Uterus (tissue), 4 donors: ENCODE measurements around the gene LRRK2. TPM values are rescaled to one million over a fixed set of nuclear protein-coding genes. Genes with fewer than 3 reads are reported as not detected.

Source experiments
- DNase-seq, 2 donors: peaks; one replicate each; pipeline ENCODE4 v3.0.0-alpha.2; 2019 to 2020
- H3K27ac ChIP-seq, 2 donors: fragments of 200-600 bp; sonication (generic); 1 replicate in 1 of 2; 2 replicates in 1 of 2; pipeline ENCODE4 v1.5.1; 2016 to 2018
- H3K27me3 ChIP-seq, 2 donors: fragments of 200-600 bp; sonication (generic); one replicate each; pipeline ENCODE4 v1.5.1; 2018 to 2019; ENCODE audit warnings: control low read depth in 1 of 2
- H3K36me3 ChIP-seq, 2 donors: fragments of 200-600 bp; sonication (generic); one replicate each; pipeline ENCODE4 v1.5.1; 2019; ENCODE audit warnings: control low read depth in 1 of 2
- H3K4me1 ChIP-seq, 2 donors: fragments of 200-600 bp; sonication (generic); one replicate each; pipeline ENCODE4 v1.5.1; 2018 to 2019; ENCODE audit warnings: control low read depth in 1 of 2
- H3K4me3 ChIP-seq, 2 donors: fragments of 200-600 bp; sonication (generic); 1 replicate in 1 of 2; 2 replicates in 1 of 2; pipeline ENCODE4 v1.5.1; 2018 to 2019; ENCODE audit warnings: mild to moderate bottlenecking in 1 of 2
- H3K9me3 ChIP-seq, 2 donors: fragments of 200-600 bp; sonication (generic); one replicate each; pipeline ENCODE4 v1.5.1; 2019; ENCODE audit warnings: control low read depth in 1 of 2
- POLR2A ChIP-seq, 2 donors: fragments of 450-650 bp; IDR thresholded peaks; one replicate each; pipeline ENCODE4 v1.6.1; 2016; ENCODE audit warnings: antibody characterized with exemption in 2 of 2, mild to moderate bottlenecking in 1 of 2, moderate library complexity in 1 of 2
- intact Hi-C: fragments of 100-400 bp; cut with DNase I; formaldehyde crosslinking; loops from one replicate; pipeline ENCODE4 v1.15.1; 2023; ENCODE audit warnings: low total_unique reads
- total RNA-seq, 4 donors: library from RNA; depleted of rRNA in 3 of 4; stranded (reverse); fragments of >200 nt in 3 of 4; gene quantifications; one replicate each; pipeline versions ENCODE4 v1.1.0 to v1.2.4, GENCODE V29; 2014 to 2023
- TF ChIP-seq, protein P1 (sequence below), 4 experiments: fragments of 200-600 bp in 2 of 4; fragments of 450-650 bp in 2 of 4; sonication (generic) in 2 of 4; IDR thresholded peaks; one replicate each; pipeline ENCODE4 v1.5.1; 2016 to 2019; ENCODE audit warnings: antibody characterized with exemption in 4 of 4, mild to moderate bottlenecking in 2 of 4, moderate library complexity in 1 of 4
- donor health status: DM: yes; HTN: yes; CAD: no.

The LRRK2 gene
- total RNA-seq, 4 donors from 2014 or later: 17.1 to 40.0 (median 28.6) TPM

DNA sequence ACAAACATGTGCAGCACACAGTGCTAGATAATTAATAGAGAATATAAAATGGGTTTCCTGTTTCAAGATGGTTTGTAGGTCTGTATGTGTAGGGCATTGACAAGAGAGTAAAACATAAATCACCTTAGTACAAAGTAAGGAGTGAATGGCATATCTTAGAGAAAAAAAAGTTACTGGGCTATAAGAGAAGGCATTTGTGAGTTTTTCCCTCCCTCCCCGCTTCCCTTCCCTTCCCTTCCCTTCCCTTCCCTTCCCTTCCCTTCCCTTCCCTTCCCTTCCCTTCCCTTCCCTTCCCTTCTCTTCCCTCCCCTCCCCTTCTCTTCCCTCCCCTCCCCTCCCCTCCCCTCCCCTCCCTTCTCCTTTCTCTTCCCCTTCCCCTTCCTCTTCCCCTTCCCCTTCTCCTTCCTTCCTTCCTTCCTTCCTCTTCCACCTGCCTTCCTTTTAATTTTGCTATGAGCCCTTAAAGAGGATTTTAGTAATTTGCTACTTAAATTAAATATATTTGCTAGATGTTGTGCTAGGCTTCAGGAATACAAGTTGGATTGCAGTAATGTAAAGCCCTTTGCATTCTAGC, 57.1 kb downstream of the LRRK2 start:
- H3K36me3 ChIP-seq: no peaks in the 10 kb centered on the region
- no peak for TF ChIP-seq POLR2A (IDR thresholded peaks at IDR 0.05)
- TF ChIP-seq, protein P1, sequence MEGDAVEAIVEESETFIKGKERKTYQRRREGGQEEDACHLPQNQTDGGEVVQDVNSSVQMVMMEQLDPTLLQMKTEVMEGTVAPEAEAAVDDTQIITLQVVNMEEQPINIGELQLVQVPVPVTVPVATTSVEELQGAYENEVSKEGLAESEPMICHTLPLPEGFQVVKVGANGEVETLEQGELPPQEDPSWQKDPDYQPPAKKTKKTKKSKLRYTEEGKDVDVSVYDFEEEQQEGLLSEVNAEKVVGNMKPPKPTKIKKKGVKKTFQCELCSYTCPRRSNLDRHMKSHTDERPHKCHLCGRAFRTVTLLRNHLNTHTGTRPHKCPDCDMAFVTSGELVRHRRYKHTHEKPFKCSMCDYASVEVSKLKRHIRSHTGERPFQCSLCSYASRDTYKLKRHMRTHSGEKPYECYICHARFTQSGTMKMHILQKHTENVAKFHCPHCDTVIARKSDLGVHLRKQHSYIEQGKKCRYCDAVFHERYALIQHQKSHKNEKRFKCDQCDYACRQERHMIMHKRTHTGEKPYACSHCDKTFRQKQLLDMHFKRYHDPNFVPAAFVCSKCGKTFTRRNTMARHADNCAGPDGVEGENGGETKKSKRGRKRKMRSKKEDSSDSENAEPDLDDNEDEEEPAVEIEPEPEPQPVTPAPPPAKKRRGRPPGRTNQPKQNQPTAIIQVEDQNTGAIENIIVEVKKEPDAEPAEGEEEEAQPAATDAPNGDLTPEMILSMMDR (IDR thresholded peaks at IDR 0.05): no peak

DNA sequence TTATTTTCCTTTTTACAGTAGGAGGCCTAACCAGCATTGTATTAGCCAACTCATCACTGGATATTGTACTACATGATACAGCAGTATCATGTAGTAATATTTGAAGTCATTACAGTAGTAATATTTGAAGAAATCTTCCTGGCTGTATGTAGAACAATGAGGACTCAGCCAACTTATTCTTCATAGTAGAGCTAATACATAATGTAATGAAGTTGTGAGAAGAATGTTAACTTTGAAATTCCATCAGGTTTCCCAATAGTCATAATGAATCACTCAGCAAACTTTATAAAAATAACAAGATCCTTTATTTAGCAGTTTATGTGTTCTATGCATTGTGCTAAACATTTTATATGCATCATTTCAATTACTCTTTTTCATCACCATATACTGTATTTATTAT, 61.8 kb downstream of the LRRK2 start:
- Histone ChIP-seq H3K36me3 (peaks cover 0 to 3% of the 10 kb centered on the region in 2 donors), H3K27ac (no peak overlapping the region), H3K4me1 (no peaks in the 10 kb centered on the region), H3K27me3 (no peaks in the 10 kb centered on the region), H3K9me3 (peaks cover 0 to 10% of the 10 kb centered on the region in 2 donors), H3K4me3 (no peak overlapping the region)
- TF ChIP-seq, protein P1 (IDR thresholded peaks at IDR 0.05): no peak
- no peak for TF ChIP-seq POLR2A (IDR thresholded peaks at IDR 0.05)
- DNase-seq: no peak
- intact Hi-C loops: no loop called here

More for the DNA sequence above, 57.1 kb downstream of the LRRK2 start:
- intact Hi-C loops: no loop called here
- H3K27ac ChIP-seq: no peak overlapping the region
- no peak for DNase-seq
- H3K4me1 ChIP-seq: no peaks in the 10 kb centered on the region
- H3K27me3 ChIP-seq: no peaks in the 10 kb centered on the region
- no peaks in the 10 kb centered on the region for H3K9me3 ChIP-seq
- H3K4me3 ChIP-seq: no peak overlapping the region

DNA sequence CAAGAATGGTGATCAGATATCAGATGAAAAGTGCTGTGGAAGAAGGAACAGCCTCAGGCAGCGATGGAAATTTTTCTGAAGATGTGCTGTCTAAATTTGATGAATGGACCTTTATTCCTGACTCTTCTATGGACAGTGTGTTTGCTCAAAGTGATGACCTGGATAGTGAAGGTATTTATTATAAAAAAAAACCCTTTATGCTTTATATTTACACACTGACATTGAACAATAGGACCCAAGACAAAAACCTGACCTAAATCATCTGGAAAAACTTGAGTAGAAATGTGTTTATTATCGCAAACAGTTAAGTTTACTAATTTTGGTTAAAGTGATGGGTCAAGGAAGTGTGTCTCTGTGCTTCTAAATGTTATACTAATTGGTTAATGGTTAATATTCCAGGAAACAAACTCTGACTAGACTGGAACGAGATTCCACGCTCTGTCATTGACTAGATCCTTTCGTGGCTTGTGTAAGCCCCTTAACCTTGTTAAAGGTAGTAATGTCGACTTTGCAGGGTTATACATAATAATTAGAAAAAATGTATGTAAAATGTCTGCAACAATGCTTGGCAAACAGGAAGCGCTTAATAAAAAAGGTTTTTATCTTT, 62.7 kb downstream of the LRRK2 start:
- intact Hi-C loops: no loop called here
- no peak for DNase-seq
- no peak for TF ChIP-seq POLR2A (IDR thresholded peaks at IDR 0.05)
- TF ChIP-seq, protein P1 (IDR thresholded peaks at IDR 0.05): no peak
- Histone ChIP-seq H3K9me3 (peaks cover 0 to 10% of the 10 kb centered on the region in 2 donors), H3K27me3 (no peaks in the 10 kb centered on the region), H3K27ac (no peak overlapping the region), H3K36me3 (peaks cover 0 to 3% of the 10 kb centered on the region in 2 donors), H3K4me1 (no peaks in the 10 kb centered on the region), H3K4me3 (no peak overlapping the region)

DNA sequence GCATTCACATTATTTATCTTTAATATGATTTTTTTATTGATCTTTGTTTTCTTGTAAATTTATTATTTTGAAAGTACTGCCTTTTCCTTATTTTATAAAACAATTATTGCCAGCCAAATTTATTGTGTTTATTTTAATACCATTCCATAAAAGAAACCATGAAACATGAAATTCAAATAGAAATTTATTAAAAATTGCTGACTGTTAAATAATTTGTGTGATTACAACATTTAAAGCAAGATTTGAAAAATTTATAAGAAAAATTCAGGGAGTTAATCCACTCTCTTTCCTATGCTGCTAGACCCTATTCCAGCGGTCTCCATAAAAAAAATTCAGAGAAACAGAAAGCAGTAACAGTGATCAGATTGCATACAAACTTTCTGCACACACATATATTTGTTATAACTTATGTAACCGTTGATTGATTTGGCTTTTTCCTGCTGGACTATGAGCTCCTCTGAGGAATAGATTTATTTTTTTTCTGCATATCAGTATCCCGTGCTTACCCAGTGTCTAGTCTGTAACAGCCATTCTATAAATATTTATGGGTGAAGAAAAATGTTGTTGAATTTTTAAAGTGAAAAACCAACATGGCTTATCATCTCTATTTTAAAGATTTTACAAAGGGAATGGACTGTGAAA, 68.1 kb downstream of the LRRK2 start:
- intact Hi-C loops: no loop called here
- no peaks in the 10 kb centered on the region for H3K4me1 ChIP-seq
- H3K4me3 ChIP-seq: no peak overlapping the region
- H3K9me3 ChIP-seq: peaks cover 0 to 10% of the 10 kb centered on the region in 2 donors
- TF ChIP-seq POLR2A (IDR thresholded peaks at IDR 0.05): no peak
- TF ChIP-seq, protein P1 (IDR thresholded peaks at IDR 0.05): no peak
- no peak for DNase-seq
- H3K27ac ChIP-seq: no peak overlapping the region
- H3K36me3 ChIP-seq: peaks cover 0 to 3% of the 10 kb centered on the region in 2 donors
- H3K27me3 ChIP-seq: no peaks in the 10 kb centered on the region

DNA sequence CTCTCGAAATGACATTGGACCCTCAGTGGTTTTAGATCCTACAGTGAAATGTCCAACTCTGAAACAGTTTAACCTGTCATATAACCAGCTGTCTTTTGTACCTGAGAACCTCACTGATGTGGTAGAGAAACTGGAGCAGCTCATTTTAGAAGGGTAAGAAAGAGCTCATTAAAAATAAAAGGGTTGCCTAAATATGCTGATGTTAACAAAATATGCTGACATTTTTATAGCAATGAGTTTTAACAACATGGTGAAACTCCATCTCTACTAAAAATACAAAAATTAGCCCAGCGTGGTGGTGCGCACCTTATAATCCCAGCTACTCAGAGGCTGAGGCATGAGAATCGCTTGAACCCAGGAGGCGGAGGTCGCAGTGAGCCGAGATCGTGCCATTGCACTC, 73.5 kb downstream of the LRRK2 start:
- Histone ChIP-seq H3K27ac (no peak overlapping the region), H3K4me3 (no peak overlapping the region), H3K27me3 (no peaks in the 10 kb centered on the region), H3K4me1 (no peaks in the 10 kb centered on the region), H3K9me3 (no peaks in the 10 kb centered on the region), H3K36me3 (no peaks in the 10 kb centered on the region)
- intact Hi-C loops: no loop called here
- TF ChIP-seq, protein P1 (IDR thresholded peaks at IDR 0.05): no peak
- no peak for TF ChIP-seq POLR2A (IDR thresholded peaks at IDR 0.05)
- DNase-seq: no peak
